ENCODE data around the gene ZSWIM6.

The ZSWIM6 gene

DNA sequence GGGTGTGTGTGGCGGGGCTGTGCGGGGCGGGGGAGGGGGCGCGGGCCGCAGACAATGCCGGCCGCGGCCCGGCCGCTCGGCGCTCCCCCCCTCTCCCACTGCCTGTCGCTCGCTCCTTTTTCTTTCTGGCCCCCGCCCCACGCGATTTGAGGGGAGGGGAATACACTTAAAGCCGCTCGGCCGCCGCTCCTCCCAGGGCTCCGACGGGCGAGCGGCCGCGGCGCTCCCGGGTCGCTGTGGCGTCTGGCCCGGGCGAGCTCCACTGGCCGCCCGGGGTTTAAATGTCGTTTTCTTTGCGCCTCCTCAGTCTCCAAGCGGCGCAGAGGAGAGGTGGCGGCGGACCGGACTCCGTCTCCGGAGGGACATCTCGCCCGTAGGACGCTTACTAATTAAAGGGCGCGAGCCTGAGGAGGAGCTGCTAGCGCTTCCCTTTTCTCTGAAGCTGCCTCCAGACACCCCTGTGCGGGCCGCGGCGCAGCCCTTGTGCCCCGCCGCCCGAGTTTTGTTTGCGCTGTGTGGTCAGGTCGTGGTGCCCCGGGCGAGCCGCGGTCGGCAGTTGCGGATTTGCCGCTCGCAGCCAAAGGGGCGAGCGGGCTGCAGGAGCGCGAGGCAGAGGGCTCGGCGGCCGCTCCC, 1.4 kb downstream of the ZSWIM6 start:
- peak; percentile 31 for DNase-seq

DNA sequence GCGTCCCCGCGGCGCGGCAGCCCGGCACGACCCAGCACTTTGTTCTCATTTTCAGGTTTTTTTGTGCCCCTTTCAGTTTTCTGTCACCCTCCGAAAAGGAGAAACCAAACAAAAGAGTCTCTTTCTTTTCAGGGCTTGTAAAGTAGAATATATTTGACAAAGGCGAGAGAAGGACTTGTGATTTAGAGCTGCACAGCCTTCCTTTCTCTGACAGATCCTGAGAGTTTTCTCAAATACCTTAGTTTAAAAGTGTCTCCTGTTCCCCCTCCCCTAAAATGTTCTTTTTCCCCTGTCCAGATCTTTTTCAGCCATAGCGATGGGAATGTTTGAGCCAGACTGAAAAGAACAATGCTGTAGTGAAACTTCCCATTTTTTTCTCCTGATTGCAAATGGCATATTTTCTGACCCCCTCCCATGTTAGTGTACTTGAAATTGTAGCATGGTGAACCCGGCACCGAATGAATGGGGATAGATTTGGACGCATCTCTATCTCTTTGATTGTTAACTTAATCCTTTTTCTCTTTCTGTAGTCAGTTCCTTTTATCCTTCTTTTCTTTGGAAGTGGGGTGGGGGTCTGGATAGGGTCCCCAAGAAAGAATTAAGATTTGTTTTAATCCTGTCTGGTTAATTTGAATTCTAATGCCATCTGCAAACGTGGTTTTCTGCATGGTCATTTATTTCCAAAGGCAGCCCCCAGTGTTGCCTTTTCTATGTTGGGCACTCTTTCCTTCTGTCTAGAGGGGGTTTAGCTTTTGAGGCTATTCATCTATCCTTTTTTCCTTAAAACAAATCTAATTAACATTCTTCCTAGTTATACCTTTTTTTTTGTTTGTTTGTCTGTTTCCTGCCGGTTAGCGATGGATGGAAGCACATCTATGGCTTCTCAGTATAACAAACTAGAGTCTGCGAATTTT, 2.2 kb downstream of the ZSWIM6 start:
- DNase-seq: no peak

DNA sequence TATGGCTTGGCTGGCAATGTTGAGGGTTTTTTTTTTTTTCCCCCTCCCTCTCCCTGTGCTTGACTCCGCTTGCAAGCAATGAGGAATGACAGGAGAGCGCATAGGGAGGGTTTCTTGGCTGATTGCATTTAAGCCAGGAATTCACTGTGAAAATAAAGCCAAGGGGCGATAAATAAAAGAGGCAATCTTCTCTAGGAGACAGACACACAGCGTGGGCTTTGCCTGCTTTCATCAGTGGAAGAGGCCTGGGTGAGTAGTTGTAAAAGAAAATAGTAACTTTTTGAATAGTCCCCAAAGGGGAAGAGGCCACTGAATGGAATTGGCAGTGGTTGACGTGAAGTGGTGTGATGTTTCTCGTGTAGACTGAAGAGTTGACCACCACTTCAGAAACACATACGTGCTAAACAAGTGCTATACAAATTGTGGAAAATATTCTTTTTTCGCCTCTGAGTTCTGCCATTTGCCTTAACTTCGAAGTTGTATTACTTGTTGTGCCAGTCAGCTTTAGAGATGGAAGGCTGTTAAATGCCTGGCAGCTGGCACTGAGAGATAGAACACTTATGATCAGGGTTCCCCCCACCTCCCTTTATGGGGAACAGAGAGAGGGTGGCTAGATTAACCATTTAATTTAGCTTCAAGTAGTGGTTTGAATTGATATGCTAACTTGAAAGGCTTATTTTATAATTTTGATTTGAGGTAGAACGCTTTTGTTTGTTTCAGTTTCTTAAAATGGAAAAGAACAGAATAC, 3.0 kb downstream of the ZSWIM6 start:
- DNase-seq: no peak

DNA sequence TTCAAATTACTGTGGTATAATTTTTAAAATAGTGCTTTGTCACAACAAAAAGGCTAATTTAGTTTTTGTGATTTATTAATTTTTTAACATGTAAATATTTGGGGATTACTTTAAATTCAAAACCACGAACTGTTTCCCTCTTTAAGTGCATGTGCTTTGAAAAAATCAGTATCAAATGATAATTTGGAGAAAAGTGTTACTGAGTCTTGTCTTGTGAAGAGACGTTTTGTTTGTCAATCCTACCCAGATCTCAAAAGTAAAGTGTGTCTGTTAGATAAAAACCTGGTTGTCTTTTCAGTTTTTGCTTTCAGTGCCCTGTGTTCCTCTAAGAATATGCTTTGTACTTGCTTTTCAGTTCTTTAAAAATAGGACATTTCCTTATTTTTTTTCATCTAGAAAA, 7.7 kb downstream of the ZSWIM6 start:
- no peak for DNase-seq

DNA sequence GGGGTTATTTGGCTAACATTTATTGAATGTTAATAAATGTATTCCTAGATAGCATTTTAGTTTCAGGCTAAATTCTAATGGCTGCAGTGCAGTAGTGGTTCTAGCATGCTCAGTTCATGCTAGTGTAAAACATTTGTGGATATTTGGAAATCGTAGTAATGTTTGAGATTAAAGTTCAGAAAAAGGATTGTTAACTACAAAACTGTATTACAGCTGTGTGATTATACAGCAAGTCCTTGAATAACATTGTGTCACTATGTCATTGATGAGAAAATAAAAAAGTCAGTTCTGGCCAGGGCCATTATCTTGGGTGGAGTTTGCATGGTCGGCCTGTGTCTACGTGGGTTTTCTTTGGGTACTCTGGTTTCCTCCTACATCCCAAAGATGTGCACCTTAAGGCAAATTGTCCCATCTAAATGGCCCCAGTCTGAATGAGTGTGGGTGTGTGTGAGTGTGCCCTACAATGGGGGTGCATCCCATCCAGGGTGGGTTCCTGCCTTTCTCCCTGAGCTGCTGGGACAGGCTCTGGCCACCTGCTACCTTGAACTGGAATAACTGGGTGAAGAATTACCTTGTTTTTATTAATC, 8.8 kb downstream of the ZSWIM6 start:
- DNase-seq: no peak

DNA sequence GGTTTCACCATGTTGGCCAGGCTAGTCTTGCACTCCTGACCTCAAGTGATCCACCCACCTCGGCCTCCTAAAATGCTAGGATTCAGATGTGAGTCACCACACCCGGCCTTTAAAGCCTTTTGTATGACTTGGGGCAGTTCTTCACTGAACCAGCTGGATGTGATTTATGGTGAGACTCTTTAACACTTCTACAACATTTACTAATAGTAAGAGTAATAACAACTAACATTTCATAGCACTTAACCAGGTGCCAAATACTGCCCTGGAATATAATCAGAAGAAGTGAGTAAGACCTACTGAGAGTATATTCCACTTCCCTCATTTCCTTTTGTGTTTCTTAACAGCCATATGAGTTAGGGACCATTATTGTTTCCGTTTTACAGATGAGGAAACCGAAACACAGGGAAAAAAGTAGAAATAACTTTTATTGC, 10.0 kb downstream of the ZSWIM6 start:
- DNase-seq: peak; percentile 17

DNA sequence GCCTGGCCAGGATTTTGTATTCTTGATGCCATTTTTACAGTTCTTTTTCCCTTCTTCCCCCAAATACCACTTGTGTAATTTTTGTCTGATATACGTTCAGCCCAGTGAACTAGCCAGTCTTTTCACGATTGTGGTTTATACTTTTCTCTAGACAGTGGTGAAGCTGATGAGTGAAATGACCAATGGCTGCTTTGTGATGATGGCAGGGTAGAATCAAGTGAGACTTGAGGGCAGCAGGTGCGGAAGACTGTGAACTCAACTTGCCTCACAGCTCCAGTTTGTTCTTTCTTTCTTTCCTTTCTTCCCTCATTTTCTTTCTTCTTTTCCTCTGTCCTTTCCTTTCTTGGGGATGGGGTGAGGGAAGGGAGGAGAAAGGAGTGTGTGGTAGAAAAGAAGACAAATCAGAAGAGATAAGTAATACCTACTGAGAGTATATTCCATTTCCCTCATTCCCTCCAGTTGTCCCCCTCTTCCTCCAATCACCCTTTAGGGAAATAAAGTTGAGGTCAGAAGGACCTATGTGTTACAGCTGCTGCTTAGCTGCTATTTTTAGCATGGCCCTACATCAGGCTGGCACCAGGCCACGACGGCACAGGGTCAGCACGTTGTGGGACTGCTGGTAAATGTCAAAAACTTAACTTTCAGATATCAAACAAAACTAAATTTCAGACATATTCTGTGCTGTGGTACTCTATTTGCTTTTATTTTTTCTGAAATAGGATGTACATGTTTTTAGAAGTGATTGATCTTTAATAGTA, 12.3 kb downstream of the ZSWIM6 start:
- no peak for DNase-seq

DNA sequence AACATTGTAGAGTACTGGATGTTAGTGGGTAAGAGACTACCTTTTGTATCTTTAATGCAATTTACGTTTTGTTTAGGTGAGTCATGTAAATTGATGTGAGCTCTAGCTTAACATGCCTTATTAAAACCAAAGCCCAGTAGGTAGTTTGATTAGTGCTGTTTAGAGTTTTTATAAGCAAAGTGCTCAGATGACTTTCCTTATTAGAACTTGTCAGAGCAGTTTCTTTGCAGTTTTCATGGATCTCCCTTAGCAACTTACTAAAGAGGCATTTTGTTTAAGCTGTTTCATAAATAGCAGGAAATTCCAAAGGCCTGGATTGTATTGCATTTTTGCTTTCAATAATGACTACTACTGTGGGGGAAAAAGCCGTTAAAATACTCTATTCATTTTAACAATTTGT, 14.5 kb downstream of the ZSWIM6 start:
- DNase-seq: no peak

DNA sequence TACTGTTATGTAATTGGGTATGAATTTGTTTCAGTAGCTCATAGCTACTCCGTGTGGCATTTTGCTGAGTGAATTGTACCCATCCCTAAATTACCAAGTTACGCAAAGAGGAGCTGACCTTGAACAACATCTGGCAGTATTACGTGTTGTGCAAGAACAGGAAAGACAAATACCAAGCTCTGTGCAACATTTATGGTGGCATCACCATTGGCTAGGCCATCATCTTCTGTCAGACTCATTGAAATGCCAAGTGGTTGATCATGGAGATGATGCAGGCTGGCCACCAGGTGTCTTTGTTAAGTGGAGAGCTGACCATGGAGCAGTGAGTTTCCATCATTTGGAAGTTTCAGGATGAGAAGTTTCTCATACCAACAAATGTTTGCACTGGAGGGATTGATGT, 15.0 kb downstream of the ZSWIM6 start:
- no peak for DNase-seq

DNA sequence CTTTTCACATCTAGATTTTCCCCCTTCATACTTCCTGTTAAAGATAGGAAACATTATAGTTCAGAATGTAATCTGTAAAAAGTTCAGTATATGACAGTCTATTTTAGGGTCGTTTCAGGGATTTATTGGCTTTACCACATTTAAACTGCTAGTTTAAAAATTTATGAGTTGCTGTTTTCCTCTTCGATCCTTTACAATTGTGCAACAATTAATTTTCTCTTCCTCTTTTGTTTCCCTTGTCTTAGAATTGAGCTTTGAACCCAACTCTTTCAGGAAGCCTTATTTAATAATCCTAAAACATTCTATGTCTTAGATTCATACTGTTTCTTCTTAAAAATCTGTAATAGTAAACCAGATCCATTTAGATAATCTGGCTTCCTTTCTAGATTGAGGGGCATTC, 16.4 kb downstream of the ZSWIM6 start:
- no peak for DNase-seq

DNA sequence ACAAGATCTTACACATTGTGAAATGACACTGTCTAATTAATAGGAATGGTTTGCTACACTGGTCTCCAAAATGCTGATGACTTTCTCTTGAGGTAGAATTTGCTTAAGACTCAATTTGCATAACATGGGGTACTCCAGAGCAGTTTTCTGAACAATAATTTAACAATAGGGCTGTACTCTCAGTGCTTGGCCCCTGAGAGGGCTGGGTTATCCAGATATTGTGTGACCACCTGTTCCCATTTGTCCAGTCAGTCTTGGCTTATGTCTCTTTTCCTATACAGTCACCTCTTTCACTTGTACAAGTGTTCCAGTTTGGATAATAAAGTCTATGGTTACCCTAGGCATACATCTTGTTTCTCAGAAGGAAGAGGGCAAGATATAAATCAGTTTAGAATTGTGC, 17.9 kb downstream of the ZSWIM6 start:
- no peak for DNase-seq

DNA sequence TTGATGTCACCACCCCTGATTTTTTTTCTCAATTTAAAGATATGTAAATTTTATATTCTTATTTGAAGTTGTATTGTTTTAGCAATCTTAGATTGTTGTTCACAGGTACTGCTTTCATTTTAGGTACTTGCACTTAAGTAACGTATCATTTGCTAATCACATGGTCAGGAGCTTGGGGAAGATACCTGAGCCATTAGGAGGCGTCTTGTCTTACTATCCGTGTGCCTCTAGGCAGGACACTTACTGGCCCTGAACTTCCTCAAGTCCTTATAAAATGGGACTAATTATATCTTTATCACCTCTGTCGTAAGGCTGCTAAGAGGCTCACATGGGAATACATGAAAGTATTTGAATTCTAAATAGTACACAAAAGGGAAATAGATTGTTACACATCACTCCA, 18.5 kb downstream of the ZSWIM6 start:
- DNase-seq: no peak

DNA sequence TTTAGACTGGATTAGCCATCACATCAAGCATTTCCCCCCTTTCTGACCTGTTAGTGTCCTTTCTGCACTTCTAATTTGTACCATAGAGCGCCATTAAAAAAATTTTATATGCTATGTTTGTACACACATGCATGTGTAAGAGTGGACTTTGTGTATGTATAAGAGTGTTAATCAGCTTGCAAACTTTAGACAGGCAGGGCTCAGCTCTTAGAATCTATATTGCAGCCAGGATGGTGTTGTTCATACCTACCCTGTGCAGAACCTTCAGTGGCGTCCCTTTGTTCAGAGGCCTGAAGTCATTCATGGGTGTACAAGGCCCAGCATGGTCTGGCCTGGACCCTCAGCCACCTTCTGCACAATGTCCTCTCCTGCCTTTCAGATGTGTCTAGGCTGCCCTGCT, 19.7 kb downstream of the ZSWIM6 start:
- DNase-seq: no peak

DNA sequence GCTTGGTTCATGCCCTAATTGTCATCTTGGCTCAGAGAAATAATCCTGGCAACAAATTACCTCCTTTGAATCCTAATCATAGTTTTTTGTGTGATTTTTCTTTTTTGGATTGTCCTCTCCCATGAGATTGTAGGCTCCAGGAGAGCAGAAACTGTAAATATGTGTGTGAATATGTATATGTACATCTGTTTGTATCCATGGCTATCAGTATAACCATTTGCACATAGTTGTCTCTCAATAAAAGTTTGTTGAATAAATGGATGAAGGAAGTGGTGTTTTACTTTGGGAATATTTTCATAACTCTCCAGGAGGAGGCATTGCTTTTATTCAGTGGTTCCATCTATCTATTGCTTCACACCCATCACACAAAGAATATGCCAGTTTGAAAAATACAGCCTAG, 20.1 kb downstream of the ZSWIM6 start:
- DNase-seq: no peak

DNA sequence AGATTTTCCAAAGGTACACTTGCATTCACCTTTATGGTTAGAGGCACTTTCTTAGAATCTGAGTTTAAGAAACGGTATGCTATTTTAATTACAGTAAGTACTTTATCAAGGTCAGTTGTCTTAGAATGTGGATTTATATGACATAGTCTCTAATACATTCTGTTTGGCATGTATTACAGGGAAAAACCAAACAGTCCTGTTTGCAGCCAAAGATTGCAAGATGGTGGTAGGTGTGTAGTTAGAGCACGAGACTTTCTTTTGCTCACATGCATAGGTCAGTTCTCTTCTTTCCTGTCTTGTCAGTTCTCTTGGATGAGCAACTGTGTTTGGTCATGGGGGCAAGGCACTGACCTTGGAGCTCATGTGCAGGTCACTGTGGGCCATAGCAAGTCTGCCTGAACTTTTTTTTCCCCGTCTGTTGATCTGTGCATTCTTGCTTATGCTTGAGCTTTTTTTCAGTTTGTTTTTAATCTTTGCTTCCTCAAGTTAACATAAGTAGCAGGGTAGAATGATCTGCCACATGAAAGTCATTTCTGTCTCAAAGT, 20.6 kb downstream of the ZSWIM6 start:
- DNase-seq: no peak

DNA sequence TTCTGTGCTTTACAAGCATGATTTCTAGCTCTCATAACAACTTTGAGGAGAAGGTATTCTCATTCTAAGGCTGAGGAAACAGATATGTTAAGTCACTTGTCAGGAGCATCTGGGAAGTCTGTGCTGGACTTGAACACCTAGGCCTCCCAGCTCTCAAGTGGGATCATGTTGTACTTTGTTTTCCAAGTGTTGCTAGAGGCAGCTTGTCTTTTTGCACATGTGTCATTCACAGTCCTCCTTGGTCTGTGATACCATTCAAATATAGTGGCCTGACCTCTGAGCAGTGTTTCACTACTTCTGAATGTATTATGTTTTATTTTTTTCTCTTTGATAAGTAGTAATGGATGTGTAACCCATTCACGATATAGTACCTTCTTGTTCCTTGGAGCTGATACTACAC, 21.2 kb downstream of the ZSWIM6 start:
- no peak for DNase-seq

DNA sequence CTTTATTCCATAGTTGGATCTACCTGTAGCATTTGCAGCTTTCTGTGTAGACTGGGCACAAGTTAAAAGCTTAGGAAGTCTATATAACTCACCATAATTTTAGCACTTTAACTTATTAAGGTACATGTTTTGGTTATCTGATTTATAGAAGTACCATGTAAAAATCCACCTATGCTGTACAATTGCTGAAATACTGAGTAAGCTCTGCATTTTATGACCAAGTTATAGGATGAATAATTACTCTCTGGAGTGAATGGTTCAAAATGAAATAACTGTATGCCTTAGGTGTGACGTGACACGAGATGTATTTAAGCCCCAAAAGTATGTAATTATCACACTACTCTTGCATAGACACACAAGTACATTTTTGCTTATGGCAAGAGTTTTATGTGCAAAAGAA, 22.1 kb downstream of the ZSWIM6 start:
- no peak for DNase-seq

DNA sequence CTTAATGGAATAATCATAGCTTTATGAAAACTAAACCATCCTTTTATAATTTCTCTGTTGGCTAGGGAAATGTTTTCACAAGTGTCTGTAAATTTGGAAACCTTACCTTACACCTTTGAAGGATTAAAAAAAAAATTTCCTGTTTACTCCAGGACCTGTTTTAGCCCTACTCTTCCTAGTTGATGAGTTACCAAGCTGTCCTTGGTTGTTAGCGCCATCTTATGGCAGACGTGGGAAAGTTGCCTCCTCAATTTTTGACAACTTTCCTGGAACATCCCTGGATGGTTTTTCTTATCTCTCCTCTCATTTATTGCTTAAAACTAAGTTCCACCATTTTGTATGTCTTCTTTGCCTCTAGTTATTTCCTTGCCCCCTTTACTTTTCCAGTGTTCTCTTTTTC, 25.7 kb downstream of the ZSWIM6 start:
- peak; percentile 40 for DNase-seq

DNA sequence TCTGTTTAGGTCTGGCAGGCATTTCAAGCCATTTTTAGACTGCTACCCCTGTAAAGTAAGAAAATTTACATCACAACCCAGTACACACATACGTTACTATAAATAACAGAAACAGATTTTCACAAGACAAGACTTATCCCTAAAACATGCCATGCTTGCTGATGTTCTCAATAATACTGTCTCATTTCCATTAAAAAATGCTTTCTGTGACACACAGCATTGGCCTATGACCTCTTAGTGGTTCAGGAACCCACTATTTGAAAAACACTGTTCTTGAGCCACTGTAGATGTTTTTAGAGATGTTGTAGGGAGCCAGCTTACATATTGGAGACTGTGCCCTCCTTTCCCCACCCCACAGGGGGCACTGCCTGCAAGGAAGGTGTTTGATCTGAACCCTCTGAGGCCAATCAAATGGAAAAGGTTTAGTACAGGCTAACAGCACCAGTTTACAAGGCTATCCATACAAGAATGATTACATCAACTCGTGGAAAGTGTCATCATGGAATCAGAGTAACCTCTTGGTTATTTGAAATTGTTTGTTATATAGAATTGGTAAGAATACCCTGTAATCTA, 30.8 kb downstream of the ZSWIM6 start:
- peak; percentile 9 for DNase-seq

DNA sequence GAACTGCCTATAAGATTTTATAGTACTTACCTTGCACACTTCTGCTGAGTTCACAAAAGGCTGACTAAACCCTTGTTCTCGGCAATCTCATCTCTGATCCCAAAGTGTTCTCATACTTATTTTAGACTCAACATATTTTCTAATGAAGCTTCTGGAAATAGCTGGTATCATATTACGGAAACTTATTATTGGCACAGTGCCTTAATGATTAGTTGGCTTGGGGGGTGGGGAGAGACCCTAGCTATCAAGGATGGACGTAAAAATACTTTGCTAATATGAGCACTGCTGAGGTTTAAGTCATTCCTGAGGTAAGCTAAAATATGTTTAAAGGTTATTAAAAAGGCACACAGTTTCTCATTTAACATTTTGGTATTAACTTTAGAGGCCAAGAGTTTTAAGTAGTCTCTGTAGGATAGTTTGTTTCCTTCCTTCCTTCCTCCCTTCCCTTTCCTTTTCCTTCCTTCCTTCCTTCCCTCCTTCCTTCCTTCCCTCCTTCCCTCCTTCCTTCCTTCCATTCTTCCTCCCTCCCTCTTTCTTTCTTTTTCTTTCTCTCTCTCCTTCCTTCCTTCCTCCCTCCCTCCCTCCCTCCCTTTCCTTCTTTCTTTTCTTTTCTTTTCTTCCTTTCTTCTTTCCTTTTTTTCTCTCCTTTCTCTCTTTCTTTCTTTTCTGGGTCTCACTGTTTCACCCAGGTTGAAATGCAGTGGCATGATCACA, 31.5 kb downstream of the ZSWIM6 start:
- DNase-seq: no peak

Measured in activated CD4-positive, alpha-beta T cell treated with anti-CD3 and anti-CD28 coated beads for 48 hours (primary cell).